Measurements from ENCODE around the gene HOXB7. TPM values are rescaled to one million over a fixed set of nuclear protein-coding genes. Genes with fewer than 3 reads are reported as not detected.

HOXB7 gene
- total RNA-seq, 1 donor from 2014 or later = not detected

GRCh38 chr17:48613862-48614694, 3.3 kb upstream of the HOXB7 start:
- Mint-ChIP-seq H3K4me1 (ENCODE audit: unreplicated experiment) (peaks cover 32% of the 10 kb centered on the region), H3K27ac (ENCODE audit: unreplicated experiment) (no peak overlapping the region), H3K27me3 (ENCODE audit: unreplicated experiment) (peaks cover 84% of the 10 kb centered on the region), H3K4me3 (ENCODE audit: unreplicated experiment) (no peak overlapping the region), H3K36me3 (ENCODE audit: unreplicated experiment) (no peaks in the 10 kb centered on the region), H3K9me3 (ENCODE audit: unreplicated experiment) (no peaks in the 10 kb centered on the region)
- no peak for DNase-seq (ENCODE audit: extremely low spot score, unreplicated experiment)
- no peak for TF ChIP-seq CTCF (IDR thresholded peaks at IDR 0.05)

- Mint-ChIP-seq H3K4me1 (ENCODE audit: unreplicated experiment) (peaks cover 25% of the 10 kb centered on the region), H3K27ac (ENCODE audit: unreplicated experiment) (no peak overlapping the region), H3K36me3 (ENCODE audit: unreplicated experiment) (no peaks in the 10 kb centered on the region), H3K9me3 (ENCODE audit: unreplicated experiment) (no peaks in the 10 kb centered on the region), H3K27me3 (ENCODE audit: unreplicated experiment) (peaks cover 82% of the 10 kb centered on the region), H3K4me3 (ENCODE audit: unreplicated experiment) (peak overlapping the region; percentile 65)
- no peak for DNase-seq (ENCODE audit: extremely low spot score, unreplicated experiment)
- TF ChIP-seq CTCF (IDR thresholded peaks at IDR 0.05) = peak; percentile 31
Measured at GRCh38 chr17:48612854-48613691, 2.3 kb upstream of the HOXB7 start.

GRCh38 chr17:48612456-48612853, 1.6 kb upstream of the HOXB7 start:
- no peak overlapping the region for H3K27ac Mint-ChIP-seq (ENCODE audit: unreplicated experiment)
- DNase-seq (ENCODE audit: extremely low spot score, unreplicated experiment) = no peak
- H3K4me1 Mint-ChIP-seq (ENCODE audit: unreplicated experiment) = peaks cover 24% of the 10 kb centered on the region
- H3K9me3 Mint-ChIP-seq (ENCODE audit: unreplicated experiment) = no peaks in the 10 kb centered on the region
- H3K4me3 Mint-ChIP-seq (ENCODE audit: unreplicated experiment) = peak overlapping the region; percentile 46
- H3K36me3 Mint-ChIP-seq (ENCODE audit: unreplicated experiment) = no peaks in the 10 kb centered on the region
- no peak for TF ChIP-seq CTCF (IDR thresholded peaks at IDR 0.05)
- peaks cover 84% of the 10 kb centered on the region for H3K27me3 Mint-ChIP-seq (ENCODE audit: unreplicated experiment)

- TF ChIP-seq CTCF (IDR thresholded peaks at IDR 0.05) = no peak
- Mint-ChIP-seq H3K4me1 (ENCODE audit: unreplicated experiment) (peaks cover 20% of the 10 kb centered on the region), H3K36me3 (ENCODE audit: unreplicated experiment) (no peaks in the 10 kb centered on the region), H3K27me3 (ENCODE audit: unreplicated experiment) (peaks cover 84% of the 10 kb centered on the region), H3K4me3 (ENCODE audit: unreplicated experiment) (no peak overlapping the region), H3K27ac (ENCODE audit: unreplicated experiment) (no peak overlapping the region), H3K9me3 (ENCODE audit: unreplicated experiment) (no peaks in the 10 kb centered on the region)
- DNase-seq (ENCODE audit: extremely low spot score, unreplicated experiment) = no peak
Measured at GRCh38 chr17:48611681-48612455, 1.1 kb upstream of the HOXB7 start.

Data from osteocyte (in vitro differentiated cells).